ENCODE measurements around the gene CASKIN2.

Gene CASKIN2

GRCh38 chr17:75450270-75450669, 65.1 kb downstream of the CASKIN2 start:
- DNase-seq (ENCODE audit: low read depth, low spot score): no peak
- no peak overlapping the region for H3K27ac ChIP-seq

All from epithelial cell of prostate (primary cell).